GM18499 (cell line): ENCODE results near the gene FOXA3.
A peak's percentile ranks its signal among the peaks of the same experiment; 100 is the strongest.
"Not testable (repeated sequence)": the region's sequence is repeated elsewhere in the genome, so short reads cannot be mapped to it uniquely, and the experiment has no call there.

Experiments
- ATAC-seq: cut with Tn5 transposase; IDR thresholded peaks from one replicate; pipeline ENCODE4 v1.9.1; 2021; ENCODE audit warnings: moderate number of reproducible peaks; ENCODE audit not compliant: insufficient read depth, unreplicated experiment

Gene FOXA3

DNA sequence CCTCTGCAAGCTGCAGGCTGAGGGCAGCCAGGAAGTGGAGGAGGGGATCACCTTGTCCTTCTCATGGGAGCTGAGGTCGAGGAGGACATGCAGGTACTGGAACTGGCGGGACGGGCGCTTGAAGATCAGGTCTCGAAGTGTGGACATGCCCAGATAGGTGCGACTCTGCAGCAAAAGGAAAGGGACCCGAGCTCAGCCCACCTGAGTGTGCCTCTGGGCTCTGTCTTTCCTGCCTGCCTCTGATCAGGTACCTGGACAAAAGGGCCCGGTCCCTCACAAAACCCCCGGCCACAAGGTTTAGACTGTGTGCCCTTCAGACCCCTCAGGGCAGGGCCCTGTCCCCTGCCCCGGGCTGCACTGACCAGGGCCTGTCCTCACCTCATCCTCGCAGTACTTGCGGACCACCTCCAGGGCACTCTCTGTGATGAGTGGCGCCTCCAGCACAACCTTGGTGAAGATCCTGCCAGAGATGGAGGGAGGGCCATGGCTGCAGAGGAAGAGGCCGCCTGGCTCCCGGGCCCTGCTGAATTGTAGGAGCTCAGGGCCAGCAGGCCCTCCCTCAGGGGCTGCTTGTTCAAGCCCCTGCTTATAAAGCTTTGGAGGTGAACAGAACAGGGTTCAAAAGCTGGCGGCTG is 36.5 kb upstream of the FOXA3 start:
- no peak for ATAC-seq

DNA sequence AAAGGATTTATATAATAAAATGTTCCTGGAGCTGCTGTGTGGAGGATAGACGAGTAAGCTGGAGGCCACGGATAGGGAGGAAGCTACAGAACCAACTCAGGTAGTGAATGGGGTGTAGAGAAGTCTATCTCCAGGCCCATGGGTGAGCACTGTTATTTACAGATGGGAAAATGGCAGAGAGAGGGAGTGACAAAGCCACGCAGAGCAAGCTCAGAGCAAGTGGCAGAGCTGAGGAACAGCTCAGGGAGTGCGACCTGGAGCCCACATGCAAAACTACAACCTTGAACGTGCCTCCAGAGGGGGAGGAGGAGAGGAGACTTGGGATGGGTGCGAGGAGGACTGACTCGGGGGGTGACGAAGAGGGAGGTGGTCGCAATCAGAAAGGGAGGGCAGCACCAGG is 35.6 kb upstream of the FOXA3 start:
- no peak for ATAC-seq

DNA sequence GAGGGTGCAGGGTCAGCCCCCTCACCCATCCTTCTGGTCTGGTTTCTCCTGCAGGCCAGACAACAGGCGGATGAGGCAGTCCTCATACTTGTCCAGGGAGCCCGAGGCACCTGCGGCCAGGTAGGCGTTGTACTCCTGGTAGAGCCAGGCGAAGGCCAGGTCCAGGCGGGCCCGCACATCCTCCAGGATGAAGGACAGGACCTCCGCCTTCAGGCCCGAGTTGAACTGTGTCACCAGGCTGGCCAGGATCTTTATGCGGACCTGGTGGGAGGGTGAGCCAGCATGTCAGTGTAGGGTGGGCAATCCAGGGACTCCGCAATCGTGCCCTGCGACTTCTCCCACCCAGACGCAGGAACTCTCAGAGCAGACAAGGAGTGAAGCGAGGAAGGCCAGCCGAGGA is 35.2 kb upstream of the FOXA3 start:
- ATAC-seq: no peak

DNA sequence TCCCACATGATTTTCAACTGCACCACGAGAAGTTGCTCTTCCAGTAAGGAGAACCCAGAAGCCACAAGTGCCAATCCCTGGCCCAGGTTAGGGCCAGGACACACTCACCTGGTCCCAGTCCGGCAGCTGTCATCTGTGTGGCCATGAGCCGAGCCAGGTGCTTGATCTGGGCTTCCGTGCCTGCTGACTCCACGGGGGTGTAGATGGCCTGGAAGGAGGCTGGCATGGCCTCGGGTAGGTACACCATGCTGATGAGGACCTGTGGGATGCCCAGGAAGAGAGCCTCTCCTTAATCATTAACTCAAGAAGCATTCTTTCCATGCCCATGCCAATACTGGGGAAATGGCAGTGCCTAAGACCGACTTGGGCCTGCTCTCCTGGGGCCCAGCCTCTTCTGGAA is 29.2 kb upstream of the FOXA3 start:
- ATAC-seq: no peak

DNA sequence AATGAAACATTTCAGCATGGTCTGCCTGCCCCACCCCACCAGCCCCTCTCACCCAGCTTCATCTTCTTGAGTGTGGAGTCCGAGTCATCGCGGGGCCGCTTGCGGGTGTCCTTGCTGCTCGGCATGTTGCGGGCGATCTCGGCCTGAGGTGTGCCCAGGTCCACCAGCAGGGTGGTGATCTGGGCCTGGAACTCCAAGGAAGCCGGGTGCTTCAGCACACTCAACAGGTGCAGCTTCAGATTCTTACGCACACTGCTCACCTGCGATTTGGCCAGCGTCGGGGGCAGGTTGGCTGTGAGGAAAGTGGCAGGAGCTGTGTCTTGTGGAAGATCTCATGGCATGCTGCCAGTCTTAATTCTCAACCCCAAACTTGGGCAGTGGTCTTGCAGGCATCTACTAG is 21.9 kb upstream of the FOXA3 start:
- ATAC-seq: no peak

DNA sequence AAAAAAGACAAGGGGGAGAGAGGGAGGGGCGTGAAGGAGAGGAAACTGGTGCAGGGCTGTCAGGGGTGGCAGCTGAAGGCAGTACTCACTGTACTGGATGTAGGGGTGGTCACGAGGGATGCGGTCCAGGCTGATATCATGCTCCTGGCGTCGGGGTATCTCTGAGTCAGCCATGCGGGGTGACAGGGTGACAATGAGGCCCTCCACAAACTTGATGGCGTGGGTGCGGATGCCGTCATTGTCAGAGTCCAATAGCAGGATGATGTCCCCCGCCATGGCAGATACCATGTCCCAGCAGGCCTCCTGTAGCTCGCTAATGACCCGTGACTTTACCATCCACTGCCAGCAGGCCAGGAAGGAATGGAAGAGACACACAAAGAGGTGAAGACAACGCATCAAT is 16.5 kb upstream of the FOXA3 start:
- ATAC-seq: no peak

DNA sequence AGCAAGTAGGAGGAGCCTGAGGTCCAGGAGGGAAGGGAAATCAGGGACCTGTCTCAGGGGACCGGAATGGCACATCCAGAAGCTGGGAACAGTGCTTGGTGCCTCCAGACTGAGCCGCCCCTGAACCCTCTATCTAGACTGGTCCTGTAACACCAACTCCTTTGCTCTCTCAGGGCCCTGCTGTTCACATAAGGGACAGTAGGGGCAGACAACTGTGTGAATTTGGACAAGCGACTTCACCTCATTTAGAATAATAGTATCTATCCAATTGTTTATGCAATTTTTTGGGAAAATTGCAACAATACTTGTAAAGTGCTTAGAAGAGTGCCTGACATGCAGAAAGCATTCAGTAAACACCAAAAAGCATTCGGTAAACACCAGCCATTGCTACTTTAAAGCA is 15.2 kb upstream of the FOXA3 start:
- no peak for ATAC-seq

DNA sequence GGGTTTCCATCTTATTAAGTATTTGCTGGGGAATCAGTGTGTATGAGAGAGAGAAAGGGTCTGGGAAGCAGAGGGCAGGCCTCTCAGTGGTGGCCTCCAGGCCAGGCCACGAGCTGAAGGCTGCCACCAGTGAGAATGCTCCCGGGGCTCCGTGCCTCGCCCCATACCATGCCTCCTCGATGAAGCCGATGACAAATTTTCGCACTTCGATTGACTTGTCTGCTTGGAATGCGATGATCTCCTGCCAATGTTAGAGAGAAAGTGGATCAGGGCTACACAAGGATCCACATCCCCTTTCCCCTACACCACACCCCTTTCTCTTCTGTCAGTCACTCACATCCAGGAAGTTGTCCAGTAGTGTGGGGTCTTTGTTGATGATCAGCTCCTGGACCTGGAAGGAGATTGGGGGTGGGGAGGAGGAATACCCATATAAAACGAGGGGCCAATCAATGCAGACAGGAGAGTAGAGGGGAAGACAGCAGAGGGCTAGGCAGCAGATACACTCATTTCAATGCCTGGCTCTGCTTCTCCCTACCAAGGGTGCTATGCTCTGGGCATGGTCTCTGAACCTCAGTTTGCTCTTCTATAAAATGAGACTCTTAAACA is 11.9 kb upstream of the FOXA3 start:
- no peak for ATAC-seq

DNA sequence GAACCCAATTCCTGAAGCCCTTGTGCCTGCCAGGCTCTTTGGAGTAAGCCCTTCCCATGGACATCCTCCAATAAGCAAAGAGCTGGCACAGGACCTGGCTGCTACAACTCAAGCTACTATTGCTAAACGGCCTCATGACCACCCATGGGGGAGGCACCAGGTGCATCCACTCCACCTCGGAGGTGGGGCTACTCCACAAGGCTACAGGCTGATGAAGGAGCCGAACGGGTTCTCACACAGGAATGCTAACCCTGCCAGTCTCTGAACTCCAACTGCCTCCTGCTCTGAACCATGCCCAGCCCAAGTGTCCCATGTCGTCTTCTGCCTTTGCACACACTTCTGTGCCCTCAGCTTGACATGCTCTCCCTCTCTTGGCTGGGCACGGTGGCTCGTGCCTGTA is 11.1 kb upstream of the FOXA3 start:
- ATAC-seq: no peak

DNA sequence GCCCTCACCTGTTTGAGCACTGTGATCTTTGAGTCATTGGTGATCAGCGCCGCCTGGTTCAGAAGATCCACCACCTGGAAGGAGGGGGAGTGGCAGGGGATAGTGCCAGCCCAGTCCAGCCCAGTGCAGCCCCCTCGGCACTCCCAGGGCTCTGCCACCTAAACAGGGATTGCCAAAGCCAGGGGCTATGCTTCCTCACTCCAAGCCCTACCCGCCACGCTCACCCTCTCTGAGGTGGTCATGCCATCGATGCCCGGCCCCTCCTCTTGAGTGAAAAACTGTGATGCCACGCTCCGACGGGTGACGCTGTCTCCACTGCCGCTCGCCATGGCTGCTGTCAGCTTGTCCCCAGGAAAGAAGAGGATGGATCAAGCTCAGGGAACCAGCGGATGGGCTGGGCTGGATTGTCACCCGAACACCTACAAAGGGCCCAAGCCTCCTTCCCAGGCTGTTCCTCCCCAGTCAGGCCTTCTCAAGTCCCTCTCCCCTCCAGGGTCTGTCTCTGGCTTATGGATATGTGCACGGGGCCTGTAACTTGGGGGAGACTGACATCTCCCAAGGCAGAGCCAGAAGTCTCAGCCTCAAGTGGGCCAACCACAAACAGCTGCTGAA is 9.9 kb upstream of the FOXA3 start:
- no peak for ATAC-seq

DNA sequence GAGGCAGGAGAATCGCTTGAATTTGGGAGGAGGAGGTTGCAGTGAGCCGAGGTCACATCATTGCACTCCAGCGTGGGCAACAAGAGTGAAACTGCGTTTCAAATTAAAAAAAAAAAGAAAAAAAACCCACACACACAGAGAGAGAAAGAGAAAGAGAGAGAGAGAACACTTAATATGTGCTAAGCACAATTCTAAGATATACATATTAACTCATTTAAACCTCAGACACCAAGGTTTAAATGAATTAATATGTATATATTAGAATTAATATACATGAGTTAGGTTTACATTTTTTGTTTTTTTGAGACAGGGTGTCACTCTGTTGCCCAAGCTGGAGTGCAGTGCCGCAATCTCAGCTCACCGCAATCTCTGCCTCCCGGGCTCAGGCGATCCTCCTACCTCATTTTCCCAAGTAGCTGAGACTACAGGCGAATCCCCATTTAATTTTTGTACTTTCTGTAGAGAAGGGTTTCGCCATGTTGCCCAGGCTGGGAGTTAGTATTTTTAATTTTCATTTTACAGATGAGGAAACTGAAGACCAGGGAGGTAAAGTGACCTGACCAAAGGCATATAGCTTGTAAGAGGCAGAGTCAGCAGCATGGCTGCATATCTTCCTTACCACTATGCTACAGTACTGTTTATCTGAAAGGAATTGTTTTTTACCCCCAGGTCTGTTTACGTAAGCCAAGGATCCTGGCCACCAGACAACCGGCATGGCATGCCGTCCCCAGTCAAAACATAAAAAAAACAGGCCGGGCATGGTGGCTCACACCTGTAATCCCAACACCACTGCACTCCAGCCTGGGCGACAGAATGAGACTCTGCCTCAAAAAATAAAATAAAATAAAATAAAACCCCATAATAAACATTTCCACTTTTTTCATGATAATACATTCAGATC is 3.5 kb upstream of the FOXA3 start:
- no peak for ATAC-seq

DNA sequence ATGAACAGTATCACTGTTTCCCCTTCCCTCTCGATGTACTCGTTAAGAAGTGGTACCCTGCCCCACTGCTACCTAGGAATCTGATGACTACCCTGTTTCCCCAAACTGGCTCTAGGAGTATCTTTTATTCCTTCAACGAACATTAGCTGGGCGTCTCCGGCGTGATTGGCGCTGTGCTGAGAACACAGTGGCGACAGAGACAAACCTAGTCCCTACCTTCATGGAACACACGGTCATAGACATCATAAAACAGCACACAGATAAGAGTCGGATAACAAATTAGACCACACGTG is 1.9 kb upstream of the FOXA3 start:
- ATAC-seq: no peak

DNA sequence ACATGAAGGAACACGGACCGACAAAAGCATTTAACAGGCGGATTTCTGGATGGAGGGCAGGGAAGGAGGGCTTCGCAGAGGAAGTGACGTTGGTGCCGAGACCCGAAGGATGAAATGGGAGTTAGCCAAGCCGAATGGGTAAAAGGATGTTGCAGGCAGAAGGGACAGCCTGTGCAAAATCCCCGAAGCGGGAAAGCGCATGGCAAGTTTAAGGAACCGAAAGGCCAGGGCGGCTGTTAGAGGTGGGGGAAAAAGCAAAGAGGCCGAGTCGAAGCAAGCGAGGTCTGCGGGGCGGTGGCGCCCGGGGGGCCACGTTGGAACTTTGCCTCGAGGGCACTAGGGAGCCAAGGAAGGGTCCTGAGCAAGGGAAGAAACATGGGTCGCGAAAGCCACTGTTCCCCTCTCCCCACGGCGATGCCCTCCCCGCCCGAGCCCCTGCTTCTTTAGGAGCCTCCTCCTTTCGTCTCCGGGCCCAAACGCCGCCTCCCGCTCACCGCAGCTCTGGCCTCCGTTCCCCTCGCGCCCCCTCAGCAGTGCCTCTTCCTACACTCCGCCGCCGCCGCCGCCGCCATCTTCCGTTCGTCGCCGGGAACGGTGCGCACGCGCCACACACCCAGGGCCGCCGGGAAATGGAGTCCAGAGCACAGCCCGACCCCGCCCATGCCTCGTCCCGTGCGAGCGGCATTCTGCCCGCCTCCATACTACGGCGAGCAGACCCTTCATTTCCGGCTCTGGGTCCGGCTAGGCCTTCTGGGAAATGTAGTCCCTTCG is 1.4 kb upstream of the FOXA3 start, which contains the start of gene SYMPK:
SYMPK (minus strand) TSS at position 584 of the 771 bp plus-strand sequence. CDS start 8,652 bp downstream, outside the sequence.
- peak; percentile 79 for ATAC-seq

DNA sequence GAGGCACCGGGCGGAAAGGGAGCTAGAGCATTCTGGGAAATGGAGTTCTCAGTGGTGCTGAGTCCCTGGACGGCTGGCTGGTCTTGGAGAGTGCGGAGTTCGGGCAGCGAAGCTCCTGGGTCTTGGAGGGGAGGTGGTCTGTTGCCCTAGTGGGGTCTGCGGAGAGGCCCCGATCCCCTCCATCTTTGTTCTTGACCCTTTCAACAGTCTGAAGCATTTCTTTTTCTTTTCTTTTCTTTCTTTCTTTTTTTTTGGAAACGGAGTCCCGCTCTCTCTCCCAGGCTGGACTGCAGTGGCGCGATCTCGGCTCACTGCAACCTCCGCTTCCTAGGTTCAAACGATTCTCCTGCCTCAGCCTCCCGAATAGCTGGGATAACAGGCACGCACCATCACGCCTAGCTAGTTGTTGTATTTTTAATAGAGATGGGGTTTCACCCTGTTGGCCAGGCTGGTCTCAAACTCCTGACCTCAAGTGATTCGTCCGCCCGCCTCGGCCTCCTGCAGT is 739 bp upstream of the FOXA3 start:
- no peak for ATAC-seq

DNA sequence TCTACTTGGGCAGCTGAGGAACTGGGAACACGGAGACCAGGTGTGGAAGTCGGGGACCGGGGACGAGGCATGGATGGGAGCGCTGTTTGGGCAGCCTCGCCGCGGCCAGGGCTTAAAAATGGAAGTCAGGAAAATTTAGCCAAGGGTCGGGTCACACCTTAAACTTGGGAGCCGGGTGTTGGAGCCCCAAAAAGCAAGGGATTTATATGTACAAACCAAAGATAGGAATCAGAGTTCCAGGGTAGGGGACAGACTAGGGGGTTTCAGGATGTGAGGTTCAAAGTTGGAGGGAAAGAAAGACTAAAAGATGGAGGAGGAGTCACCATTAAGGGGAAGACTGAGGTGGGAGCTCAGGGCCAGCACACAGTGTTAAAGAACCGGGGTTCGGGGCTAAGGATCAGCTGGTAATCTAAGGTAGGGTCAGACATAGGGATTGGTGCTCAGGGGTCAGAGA is 530 bp downstream of the FOXA3 start:
- ATAC-seq: no peak

DNA sequence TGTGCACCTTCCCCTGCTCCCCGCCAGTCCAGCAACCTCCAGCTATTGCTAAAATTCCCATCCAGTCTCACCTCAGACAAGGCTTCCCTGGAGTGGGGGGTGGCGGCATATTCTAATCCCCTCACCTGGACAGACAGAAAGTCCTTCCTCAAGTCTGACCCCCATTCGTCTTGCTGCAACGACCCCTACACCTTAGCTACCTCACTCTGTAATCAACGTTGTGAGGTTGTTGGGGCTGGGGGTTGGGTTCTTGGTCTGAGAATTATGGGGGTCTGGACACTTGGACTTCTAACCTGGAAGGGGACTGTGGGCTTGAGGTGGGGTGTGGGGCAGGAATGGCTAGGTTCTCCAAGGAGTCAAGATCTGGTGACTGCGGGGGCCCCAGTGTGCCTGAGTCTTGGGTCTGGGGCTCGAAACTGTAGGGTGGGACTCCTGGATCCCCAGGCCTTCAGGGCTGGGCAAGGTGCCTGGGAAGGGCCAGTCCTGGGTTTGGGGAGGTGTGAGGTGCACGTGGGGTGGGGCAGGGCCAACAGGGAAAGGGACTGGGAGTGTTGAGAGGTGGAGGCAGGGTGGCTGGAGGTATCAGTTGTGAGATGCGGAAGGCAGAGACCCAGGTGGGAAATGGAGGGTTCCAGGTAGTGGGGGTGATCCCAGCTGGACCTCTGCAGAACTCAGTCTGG is 1.3 kb downstream of the FOXA3 start:
- no peak for ATAC-seq

DNA sequence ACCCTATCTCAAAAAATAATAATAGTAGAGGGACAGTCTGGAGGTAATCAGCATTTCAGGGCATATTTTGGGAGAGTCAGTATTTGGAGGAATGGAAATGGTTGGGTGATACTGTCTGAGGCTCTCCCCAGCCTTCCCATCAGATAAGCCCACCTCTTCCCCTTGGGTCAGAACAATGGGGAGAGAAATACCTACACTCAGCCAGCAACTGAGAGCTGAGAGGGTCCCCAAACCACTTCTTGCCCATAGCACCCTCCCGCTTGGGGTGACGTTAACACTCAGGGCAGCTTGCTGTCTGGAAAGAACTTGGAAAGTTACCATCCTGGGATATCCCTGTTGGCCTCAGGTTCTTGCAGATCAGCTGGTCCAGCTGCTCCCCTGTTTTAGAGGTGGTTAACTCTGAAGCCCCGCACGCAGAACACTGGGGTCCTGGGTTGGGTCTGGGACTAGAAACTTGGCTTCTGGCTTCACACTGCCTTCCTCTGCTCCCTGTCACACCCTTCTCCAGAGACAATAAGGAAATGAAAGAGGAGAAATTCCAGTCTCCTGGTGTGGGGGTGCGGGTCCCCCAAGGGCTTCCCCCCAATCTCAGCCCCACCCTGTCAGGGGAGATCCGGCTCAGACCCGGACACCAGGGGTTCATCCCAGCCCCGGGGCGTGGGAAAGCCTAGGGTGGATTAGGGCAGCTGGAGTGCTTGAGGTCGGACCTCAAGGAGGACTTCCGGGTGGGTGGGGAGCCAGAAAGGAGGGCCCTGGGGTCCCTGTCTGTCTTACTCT is 2.5 kb downstream of the FOXA3 start:
- no peak for ATAC-seq

DNA sequence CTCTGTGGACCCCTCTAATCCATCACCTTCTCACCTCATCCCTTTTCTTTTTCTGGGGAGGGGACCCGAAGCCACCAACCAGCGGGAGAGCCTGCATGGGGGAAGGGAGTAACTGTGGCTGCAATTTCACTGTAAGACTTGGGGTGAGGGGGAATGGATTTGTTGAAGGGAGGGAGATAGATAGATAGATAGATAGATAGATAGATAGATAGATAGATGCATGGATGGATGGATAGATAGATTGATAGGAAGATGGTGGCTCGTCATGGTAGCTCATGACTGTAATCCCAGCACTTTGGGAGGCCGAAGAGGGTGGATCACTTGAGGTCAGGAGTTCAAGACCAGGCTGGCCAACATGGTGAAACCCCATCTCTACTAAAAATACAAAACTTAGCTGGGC is 3.1 kb downstream of the FOXA3 start:
- not testable (repeated sequence) for ATAC-seq

DNA sequence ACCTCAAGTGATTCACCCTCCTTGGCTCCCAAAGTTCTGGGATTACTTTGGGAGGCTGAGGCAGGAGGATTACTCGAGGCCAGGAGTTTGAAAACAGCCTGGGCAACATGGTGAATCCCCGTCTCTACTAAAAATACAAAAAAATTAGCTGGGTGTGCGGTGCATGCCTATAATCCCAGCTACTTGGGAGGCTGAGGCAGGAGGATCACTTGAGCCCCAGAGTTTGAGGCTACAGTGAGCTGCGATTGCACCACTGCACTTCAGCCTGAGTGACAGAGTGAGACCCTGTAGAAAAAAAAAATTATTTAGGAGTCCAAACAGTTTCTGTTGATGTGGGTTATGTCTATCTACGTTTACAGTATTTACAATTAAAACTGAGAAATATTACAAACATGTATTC is 6.7 kb downstream of the FOXA3 start:
- ATAC-seq: no peak
